ENCODE measurements around the gene POU6F1.

POU6F1 gene

DNA sequence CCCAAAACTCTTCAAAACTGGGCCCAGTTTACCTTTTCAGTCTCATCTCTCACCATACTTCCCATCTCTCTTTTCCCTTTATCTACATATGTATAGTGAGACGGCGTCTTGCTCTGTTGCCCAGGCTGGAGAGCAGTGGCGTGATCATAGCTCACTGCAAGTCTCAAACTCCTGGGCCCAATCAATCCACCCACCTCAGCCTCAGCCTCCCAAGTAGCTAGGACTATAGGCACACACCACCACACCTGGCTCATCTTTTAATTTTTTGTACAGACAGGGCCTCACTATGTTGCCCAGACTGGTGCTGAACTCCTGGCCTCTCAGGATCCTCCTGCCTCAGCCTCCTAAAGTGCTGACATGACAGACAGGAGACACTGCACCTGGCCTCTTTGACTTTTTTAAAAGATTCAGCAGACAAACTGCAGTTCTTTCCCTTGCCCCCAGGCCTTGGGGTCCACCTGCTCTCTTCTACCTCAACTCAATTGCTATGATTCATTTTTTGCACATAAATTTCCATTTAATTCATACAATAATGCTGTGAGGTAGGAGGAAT, 78.5 kb downstream of the POU6F1 start:
- peaks cover 5% of the 10 kb centered on the region for H3K4me1 ChIP-seq (ENCODE audit: control insufficient read depth, insufficient read depth, low read length)
- H3K27me3 ChIP-seq (replicated peaks; ENCODE audit: control insufficient read depth, insufficient read depth, low read length), result no peaks in the 10 kb centered on the region
- DNase-seq (ENCODE audit: low read depth), result no peak
- H3K36me3 ChIP-seq (ENCODE audit: control insufficient read depth, insufficient read depth, low read length, severe bottlenecking), result peaks cover 5% of the 10 kb centered on the region
- H3K9me3 ChIP-seq (ENCODE audit: control insufficient read depth, low read length), result no peaks in the 10 kb centered on the region
- H3K4me3 ChIP-seq (ENCODE audit: low read length), result no peak overlapping the region
- H3K9ac ChIP-seq (ENCODE audit: low read length), result no peak overlapping the region
